NCI-H1417 treated with DMSO at 0.1 percent for 48 hours (cell line): Measurements from ENCODE around the gene MYOF.
"Not testable (repeated sequence)": the region's sequence is repeated elsewhere in the genome, so short reads cannot be mapped to it uniquely, and the experiment has no call there.

Experiments
- DNase-seq: peaks from one replicate; lab custom pipeline; 2025; lab: John Stamatoyannopoulos, UW

MYOF gene

DNA sequence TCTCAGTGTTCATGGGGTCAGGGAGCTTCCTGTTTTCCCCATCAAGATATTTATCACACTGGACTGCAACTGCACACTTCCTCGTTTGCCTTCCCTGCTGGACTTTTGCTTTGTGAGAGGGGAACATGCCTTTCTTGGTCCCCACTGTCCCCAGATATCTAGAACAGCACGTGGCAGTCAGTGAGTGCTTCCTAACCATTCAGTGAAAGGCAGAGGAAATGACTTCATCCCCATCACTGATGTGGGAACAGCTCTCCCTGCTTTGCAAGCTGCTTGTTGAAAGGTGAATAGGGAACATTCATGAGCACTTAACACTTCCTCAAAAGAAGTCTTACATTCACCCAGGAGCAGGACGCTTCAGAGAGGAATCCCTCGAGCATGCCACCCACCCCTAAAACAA lies 135.4 kb downstream of the MYOF start:
- no peak for DNase-seq

DNA sequence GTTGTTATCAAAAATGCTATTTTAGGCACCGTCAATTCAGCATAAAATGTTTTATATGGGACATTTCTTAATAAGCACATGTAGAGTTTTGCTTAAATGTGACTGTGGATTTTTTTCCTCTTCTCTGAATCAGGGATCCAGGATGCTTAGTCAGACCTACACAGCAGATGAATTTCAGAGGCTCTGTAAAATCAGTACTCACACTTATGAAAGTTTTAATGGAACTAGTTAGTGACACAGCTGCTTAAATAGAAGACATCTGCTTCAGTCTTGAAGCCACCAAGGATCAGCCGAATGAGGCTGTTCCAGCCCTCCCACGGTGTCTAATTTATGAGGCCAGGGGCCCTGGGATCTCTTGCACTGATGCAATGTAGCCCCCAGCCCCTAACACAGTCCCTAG lies 136.0 kb downstream of the MYOF start:
- no peak for DNase-seq

DNA sequence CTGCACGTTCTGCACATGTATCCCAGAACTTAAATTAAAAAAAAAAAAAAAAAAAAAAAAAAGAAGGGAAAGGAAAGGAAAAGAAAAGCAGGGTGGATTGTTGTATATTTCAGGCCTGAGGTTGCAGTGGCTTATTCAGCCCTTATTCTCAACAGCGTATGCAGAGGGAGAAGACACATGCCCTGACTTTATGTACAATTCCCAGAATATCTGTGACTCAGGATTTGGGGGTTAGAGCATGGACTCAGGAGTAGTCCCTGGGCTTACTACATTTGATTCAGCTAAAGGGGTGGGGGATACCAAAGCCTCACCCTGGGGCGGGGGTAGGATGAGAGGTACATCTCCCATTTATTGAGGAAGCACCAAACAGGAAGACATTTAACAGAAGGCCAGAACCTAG lies 137.4 kb downstream of the MYOF start:
- no peak for DNase-seq

DNA sequence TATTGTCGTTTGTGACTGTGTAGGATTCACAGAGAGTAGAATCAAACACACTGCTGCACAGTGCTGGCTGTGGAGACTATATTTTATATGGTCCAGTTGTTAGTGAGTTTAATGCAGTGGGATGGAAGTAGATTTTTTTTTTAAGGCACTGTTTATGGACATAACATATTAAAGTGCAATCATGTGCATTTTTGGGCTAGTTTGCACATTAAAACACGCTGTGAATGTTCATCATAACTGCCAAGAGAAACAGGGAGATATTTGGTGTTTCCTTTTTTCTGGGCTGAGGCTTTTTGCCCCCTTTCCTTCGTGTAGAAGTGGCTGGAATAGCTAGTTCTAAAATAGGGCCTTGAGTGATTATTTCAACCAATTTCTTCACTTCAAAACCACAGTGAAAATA lies 139.2 kb downstream of the MYOF start:
- DNase-seq: no peak

DNA sequence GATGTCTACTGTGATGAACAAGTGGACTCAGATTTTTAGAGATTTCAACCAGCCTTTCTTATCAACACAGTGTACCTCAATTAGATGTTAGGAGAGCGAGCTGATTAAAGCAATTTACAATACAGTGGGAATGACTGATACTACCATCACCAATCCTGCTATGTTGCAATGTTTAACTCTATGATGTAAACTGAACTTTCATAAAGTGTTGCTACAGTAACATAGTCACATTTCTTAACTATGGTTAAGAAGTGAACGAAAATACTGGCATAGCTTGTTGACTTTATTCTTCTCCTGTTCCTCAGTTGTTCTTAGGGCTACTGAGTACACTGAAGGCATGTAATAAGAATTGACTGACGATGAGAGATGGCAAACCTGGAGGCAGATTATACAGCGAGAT lies 139.8 kb downstream of the MYOF start:
- DNase-seq: no peak

DNA sequence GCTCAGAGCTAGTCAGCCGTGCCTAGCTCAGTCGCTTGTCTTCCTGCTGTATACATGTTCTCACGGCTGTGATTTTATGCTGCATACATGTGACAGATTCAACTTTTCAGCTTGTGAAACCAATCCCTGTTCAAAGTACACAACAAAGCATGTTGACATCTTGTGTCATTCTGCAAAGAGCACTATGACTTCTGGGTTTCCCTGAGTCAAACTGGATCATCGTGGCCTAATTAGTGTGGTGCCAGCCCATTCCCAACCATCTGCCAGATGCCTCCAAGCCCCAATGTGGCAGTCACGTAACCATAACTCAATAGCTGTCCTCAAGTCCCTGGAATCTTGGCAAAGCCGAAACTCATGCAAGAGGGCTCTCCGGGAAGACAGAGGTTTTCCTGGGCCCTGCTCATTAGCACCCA lies 144.8 kb downstream of the MYOF start:
- no peak for DNase-seq

DNA sequence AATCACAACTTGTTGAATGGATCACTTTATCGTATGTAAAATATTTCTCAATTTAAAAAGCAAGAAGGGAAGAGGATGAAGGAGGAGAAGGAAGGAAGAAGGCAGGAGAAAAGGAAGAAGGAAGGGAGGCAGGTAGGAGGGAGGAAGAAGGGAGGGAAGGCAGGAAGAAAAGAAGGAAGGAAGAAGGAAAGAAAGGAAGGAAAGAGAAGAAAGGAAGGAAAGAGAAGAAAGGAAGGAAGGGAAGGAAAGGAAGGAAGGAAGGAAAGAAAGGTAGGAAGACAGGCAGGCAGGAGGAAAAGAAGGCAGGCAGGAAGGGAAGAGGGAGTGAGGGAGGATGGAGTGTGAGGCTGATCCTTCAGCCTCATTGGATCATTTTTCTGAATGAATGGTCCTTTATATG lies 145.5 kb downstream of the MYOF start:
- DNase-seq: no peak

DNA sequence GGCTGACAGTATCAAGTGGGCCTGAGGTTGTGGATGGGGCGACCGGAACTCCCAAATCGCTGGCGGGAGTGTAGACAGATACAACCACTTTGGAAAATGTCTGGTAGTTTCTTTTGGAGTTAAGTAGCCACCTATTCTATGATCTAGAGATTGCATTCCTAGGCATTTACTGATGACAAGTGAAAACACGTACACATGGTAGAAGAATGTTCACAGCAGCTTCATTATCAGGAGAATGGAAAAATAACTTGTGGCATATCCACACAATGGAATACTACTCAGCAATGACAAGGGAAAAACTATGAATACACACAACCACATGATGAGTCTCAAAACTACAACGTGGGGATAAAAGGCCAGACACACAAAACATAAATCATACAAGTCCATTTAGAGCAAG lies 146.0 kb downstream of the MYOF start:
- no peak for DNase-seq

DNA sequence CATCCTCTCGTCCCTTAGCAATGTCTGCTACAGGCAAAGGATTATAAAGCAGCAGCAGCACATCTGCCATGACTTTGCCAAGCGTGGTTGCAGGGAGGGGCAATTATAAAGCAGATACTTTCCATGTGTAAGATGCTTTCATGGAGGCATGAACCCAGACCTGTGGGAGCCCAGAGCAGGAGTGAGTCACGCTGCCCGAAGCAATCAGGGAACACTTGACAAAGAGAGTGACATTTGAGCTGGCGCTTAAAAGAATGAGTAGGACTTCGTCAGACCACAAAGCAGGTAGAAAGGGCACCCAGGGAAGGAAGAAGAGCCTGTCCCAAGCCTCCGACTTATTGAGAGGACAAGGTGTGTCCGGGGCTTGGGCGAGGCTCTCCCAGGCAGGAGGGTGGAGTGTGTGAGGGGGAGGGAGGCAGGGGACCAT lies 147.2 kb downstream of the MYOF start:
- no peak for DNase-seq

DNA sequence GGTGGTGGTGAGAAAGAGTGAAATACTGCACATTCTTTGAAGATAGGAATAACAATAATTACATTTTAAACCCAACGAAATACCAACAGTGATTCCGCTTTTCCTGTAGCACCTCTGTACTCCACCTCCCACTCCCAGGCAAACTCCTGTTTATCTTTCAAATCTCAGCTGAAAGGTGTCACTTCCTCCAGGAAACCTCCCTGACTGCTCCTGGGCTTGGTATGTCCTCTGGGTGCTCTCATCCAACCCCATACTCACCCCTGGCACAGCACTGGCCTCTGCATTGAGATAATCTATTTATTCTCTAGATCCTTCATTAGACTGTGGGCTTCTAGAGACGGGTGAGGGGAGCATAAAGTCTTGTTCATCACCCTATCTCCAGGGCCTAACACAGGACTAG lies 148.0 kb downstream of the MYOF start:
- no peak for DNase-seq

DNA sequence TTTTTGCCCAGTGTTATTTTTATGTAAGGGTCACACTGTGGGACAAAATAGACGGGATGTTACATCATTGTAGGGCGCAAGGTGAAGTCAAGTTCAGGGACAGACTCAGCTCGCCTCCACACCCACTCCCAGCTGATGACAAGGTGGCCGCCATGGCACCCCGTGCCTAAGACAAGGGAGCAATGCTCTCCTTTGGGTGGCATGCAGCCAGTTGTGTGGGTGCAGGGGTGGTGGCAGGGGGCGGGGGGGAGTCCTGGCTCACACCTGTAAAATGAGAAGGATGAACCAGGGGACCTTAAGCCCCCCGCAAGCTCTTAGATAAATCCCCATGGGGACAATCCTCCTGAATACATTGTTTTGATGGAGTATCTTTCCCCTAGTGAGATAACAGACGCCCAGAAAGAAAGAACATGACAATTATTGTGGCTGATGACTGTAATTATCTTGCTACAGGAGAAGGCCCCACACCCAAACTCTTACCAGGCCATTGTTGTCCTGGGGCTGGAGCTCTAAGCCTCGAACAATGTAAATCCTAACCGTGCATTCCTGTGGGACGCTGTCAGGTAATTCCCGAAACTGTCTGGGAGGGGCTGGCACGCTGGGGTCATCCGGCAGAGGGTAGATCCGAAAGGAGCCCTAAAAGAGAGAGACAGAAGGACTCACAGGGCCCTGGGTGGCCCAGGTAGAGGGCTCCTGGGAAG lies 148.7 kb downstream of the MYOF start:
- DNase-seq: no peak

DNA sequence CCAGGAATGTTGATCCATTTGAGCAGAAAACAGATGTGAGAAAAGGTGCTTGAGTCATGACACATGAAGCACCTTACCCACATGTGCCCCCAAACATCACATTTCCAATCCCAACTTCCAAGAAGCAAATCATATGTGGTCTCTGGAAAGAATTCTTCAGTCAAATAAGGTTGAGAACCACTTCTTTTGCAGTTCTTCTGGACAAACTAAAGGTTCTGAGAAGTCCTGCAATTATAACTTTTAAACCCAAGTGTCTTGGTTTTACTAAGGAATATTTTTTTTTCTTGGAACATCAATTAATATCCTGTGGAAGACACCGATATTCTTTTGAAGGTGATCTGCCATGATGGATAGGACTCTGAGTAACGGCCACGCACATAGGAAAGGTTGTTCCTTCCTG lies 151.3 kb downstream of the MYOF start:
- DNase-seq: no peak

DNA sequence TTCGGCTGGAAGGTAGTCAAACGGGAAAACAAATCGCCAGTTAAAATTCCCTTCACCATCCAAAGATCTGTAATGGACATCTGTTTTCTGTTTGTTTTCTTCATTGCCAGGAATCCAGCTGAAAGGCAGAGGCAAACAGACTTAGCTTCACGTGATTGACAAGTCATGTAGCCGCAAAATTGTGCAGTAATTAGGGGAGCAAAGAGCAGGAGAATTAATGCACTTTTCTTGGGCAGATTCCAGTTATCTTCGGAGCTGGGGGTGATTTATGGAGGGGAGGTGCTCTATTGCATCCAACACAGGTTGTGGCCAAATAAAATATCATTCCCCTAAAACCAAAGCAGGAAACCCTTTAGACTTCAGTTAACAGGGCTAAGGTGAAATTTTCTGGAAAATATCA lies 162.2 kb downstream of the MYOF start:
- DNase-seq: no peak

DNA sequence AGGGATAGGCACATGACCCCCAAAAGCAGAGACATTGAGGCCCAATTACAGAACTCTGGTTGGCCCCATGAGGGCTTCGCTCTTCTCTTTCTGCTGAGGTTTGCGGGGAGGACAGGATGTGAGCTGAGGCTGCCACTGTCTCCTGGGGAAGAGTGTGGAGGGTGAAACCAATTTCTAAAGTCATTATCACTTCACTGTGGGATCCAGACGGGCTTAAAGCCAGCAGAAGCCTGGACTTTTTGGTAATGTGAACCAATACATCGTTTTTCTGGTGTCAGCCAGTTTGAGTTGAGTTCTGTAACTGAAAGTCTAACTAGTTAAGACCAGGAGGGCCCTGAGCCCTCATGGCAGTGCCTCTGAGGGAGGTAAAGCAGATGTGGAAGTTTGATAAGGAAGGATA lies 163.0 kb downstream of the MYOF start:
- DNase-seq: no peak

DNA sequence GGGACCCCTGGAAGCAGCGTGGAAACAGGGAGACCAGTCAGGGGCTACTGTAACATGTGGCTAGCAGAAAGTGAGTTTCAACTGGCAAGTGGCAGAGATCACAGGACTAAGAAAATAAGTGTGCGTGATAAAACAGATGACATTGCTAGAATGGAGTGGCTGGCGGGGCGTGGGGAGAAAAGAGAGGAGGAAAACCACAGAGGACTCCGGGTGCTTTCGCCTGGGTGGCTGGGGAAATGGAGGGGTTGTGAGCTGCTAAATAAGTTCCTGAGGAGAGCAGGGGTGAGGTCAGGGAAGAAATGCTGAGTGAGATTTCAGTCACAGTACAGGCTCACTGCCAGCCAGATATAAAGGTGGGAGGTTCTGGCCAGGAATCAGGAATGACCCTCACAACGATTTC lies 166.9 kb downstream of the MYOF start:
- no peak for DNase-seq

DNA sequence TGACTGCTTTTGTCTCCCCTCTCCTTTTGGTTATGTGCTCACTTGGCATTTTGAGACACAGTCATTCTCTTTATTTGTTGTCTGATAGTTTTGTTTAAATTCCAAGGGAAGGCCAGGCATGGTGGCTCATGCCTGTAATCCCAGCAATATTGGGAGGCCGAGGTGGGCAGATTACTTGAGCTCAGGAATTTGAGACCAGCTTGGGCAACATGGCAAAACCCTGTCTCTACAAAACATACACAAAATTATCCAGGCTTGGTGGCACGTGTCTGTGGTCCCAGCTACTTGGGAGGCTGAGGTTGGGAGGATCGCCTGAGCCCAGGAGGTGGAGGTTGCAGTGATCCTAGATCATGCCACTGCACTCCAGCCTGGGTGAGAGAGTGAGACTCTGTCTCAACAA lies 167.5 kb downstream of the MYOF start:
- DNase-seq: not testable (repeated sequence)

DNA sequence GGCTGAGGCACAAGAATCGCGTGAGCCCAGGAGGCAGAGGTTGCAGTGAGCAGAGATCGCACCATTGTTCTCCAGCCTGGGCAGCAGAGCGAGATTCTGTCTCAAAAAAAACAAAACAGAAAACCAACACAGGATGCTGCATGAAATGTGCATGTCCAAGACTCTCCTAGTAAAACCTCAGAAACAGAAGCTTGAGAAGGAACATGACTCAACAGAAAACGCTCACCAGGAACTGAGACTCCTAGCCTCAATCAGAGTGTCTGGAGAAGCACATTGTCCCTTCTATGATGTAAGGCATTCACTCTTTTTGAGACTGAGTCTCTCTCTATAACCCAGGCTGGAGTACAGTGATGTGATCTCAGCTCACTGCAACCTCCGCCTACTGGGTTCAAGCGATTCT lies 168.3 kb downstream of the MYOF start:
- DNase-seq: no peak

DNA sequence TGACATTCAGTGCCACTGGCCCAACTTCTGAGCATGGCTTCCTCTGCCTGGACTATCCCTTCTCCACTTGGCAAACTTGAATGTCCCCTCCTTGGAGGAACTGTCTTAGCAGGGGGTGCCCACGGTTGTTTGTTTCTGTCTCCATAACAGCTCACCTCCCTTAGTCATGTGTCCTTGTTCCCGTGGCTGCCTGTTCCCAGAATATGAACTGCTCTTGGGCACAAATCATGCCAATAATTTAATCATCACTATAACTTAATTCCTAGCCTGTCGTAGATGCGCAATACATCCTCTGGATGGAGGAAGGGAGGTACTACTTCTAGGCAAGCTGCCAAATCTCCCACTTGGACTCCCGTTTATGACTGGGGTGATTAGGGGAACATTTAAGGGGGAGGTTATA lies 173.1 kb downstream of the MYOF start:
- DNase-seq: no peak

DNA sequence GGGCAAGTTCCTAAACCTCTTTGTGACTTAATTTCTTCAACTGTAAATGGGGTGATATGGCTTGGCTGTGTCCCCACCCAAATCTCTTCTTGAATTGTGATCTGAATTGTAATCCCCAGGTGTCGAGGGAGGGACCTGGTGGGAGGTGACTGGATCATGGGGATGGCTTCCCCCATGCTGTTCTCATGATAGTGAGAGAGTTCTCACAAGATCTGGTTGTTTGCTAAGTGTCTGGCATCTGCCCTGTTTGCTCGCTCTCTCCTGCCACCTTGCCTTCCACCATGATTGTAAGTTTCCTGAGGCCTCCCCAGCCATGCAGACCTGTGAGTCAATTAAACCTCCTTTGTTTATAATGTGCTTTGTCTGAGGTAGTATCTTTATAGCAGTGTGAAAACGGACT lies 177.0 kb downstream of the MYOF start:
- DNase-seq: no peak

DNA sequence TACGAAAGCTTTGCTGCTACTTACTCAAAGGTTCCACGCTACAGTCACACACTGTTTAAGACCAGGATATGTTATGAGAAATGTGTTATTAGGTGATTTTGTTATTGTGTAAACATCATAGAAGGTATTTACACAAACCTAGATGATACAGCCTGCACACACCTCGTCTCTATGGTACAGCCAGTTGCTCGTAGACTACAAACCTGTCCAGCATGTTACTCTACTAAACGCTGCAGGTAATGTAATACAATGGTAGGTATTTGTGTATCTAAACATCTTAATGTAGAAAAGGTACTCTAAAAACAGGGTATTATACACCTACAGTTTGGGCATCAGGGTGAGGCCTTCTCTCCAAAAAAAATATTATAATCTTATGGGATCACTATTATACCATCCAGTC lies 181.2 kb downstream of the MYOF start:
- DNase-seq: no peak

DNA sequence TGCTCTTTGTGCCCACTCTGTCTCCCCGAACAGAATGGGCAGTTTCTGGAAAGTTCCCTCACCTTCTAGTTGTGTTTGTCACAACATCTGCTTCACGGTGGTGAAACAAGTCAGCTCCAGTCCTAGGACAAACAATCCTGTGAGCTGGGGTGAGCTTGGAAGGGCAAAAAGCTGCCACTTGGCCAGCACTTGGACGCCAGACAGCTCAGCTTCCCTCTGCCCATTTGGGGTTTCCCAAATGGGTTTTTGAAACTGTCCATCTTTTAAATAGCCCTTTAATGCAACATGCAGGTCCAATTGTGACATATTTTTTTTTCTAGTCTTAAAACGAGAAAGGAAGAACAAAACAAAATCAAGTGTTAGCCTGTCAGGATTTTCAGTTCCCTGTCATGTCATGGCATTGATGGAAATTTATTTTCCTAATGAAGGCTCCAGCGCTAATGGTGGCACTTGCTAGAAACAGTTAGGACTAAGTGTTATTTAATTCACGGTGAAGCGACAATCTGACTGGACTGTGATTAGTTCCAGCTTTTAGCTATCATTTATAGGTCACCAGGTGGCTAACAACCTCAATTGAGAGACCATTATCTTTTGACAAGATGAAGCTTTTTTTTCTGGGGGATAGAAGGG lies 181.7 kb downstream of the MYOF start:
- no peak for DNase-seq

DNA sequence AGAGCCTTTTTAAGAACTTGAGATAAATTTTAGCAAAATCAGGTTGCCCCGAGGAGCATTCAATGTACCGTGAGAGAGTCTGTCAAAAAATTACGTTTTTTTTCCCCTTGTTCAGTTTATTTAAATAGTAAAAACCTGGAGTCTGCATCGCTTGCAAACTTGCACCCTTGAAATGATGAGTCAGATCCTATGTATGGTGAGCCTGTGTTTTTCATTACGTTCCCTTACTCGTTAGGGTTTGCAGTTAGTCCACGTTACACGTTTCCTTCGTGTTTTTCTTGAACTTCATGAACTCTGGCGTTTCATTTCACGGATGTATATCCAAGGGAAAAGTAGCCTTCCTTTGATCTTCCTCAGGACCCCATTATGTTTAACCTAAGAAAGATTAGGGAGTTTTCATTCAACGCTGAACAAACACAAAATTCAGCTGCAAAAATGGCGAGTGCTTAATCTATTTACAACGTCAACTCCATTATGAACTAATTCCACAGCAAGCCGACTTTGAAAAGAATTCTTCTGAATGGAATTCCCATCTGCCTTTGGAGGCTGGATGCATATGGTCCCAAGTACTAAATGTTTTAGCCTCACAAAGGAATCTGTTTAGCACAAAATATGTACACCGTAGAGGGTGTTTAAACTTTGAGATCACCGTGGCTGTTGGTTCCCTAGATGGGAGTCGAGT lies 182.4 kb downstream of the MYOF start:
- DNase-seq: no peak

DNA sequence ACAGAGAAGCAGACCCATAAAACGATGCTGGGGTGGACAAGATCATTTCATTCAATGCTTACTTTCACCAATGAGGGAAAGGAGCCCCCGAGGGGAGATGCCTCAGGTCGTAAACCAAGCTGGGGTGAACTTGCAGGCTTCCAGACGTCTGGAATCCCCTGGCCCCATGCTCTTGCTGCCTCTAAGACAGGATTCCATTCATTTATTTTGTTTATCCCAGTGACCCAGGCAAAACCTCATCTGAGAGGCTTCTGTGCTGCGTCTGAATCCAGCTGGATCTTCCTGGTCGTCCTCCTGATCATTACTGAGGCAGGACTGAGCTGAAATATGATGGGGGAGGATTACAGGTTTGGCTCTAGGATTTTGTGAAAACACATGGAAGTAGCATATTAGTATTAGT lies 182.9 kb downstream of the MYOF start:
- DNase-seq: no peak

DNA sequence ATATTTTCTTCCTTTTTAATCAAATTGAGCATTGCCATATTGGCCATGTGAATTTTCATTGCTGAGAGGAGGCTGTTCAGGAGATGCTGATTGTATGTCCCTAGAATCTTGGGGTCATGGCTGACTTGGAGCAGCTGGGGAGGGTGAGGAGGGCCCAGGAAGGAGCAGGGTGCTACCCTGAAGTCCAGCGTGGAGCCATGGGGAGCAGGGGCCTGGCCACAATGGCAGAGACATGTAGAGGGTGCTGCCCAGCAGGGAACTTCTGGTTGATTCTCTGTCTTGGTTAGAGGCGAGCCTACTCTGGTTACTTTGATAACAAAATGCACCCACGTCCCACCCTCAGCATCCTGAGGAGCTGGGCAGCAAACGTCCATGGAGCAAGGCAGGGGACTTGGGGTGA lies 186.0 kb downstream of the MYOF start:
- DNase-seq: no peak
